Keratinocyte (primary cell): Measurements from ENCODE around the gene PRDX5. TPM values are rescaled to one million over a fixed set of nuclear protein-coding genes. Genes with fewer than 3 reads are reported as not detected.

Source experiments
- DNase-seq: peaks from one replicate; pipeline ENCODE4 v3.0.0-alpha.2; 2011; ENCODE audit warnings: low read depth, missing footprints, low spot score
- FAIRE-seq: peaks from 2 replicates; lab custom pipeline; 2011; peaks lifted over from hg19 to GRCh38; lab: Jason Lieb, UNC
- H2AFZ ChIP-seq: 2 replicates; pipeline ENCODE4 v1.6.0; 2012; ENCODE audit warnings: low read length, control low read depth, inconsistent platforms; ENCODE audit not compliant: control insufficient read depth
- H3K27ac ChIP-seq: 2 replicates; pipeline ENCODE4 v1.5.1; 2011; ENCODE audit warnings: low read length; ENCODE audit not compliant: control insufficient read depth, insufficient read depth
- H3K27me3 ChIP-seq: 3 replicates; pipeline ENCODE4 v1.6.0; 2011; ENCODE audit warnings: low read length; ENCODE audit not compliant: control insufficient read depth, insufficient read depth; ENCODE audit errors: extremely low read depth
- H3K36me3 ChIP-seq, 2 experiments: 2 replicates in 1 of 2; 3 replicates in 1 of 2; pipeline ENCODE4 v1.5.1; 2011; ENCODE audit warnings: low read length in 2 of 2, mild to moderate bottlenecking in 1 of 2; ENCODE audit not compliant: control insufficient read depth in 2 of 2, insufficient read depth in 2 of 2; ENCODE audit errors: extremely low read depth in 1 of 2
- H3K4me1 ChIP-seq: 3 replicates; pipeline ENCODE4 v1.5.1; 2011; ENCODE audit warnings: low read length; ENCODE audit not compliant: control insufficient read depth, insufficient read depth; ENCODE audit errors: extremely low read depth
- H3K4me2 ChIP-seq: 3 replicates; pipeline ENCODE4 v1.6.0; 2011; ENCODE audit warnings: low read depth, low read length; ENCODE audit not compliant: control insufficient read depth, insufficient read depth; ENCODE audit errors: extremely low read depth
- H3K4me3 ChIP-seq, 3 experiments: fragments of 200-600 bp in 1 of 3; sonication (generic) in 1 of 3; 2 replicates in 2 of 3; 3 replicates in 1 of 3; pipeline ENCODE4 v1.5.1; 2011 to 2016; ENCODE audit warnings: low read length in 3 of 3, mild to moderate bottlenecking in 3 of 3, control low read depth in 2 of 3, inconsistent platforms in 1 of 3, low read depth in 1 of 3, mixed read lengths in 1 of 3, mixed run types in 1 of 3, moderate library complexity in 1 of 3; ENCODE audit not compliant: control insufficient read depth in 2 of 3, insufficient read depth in 2 of 3; ENCODE audit errors: extremely low read depth in 1 of 3
- H3K79me2 ChIP-seq: 2 replicates; pipeline ENCODE4 v1.6.0; 2012; ENCODE audit warnings: low read length; ENCODE audit not compliant: control insufficient read depth, insufficient read depth
- H3K9ac ChIP-seq: 3 replicates; pipeline ENCODE4 v1.6.0; 2011; ENCODE audit warnings: low read length; ENCODE audit not compliant: control insufficient read depth, insufficient read depth; ENCODE audit errors: extremely low read depth
- H3K9me1 ChIP-seq: 3 replicates; pipeline ENCODE4 v1.6.0; 2011; ENCODE audit warnings: low read length; ENCODE audit not compliant: control insufficient read depth, insufficient read depth; ENCODE audit errors: extremely low read depth
- H3K9me3 ChIP-seq: 2 replicates; pipeline ENCODE4 v1.5.1; 2012; ENCODE audit warnings: low read depth, low read length; ENCODE audit not compliant: control insufficient read depth
- H4K20me1 ChIP-seq: 3 replicates; pipeline ENCODE4 v1.6.0; 2011; ENCODE audit warnings: low read length; ENCODE audit not compliant: control insufficient read depth, insufficient read depth; ENCODE audit errors: extremely low read depth
- EZH2 ChIP-seq: IDR thresholded peaks from one replicate; pipeline ENCODE4 v1.6.1; 2012; ENCODE audit warnings: inconsistent platforms, mild to moderate bottlenecking, low read length, moderate library complexity
- dilution Hi-C: fragments of 300-500 bp; cut with MboI; formaldehyde crosslinking; loops from one replicate; pipeline ENCODE4 v1.7.0; 2020; ENCODE audit warnings: low sequenced_read_pairs; ENCODE audit not compliant: extremely low pct_ligation_motif_present
- polyA plus RNA-seq, 5 experiments: library from polyadenylated mRNA; depleted of rRNA in 3 of 5; stranded (reverse) in 3 of 5; stranded (forward) in 1 of 5; unstranded in 1 of 5; fragments of >200 nt; gene quantifications; 1 replicate in 1 of 5; 2 replicates in 3 of 5; 3 replicates in 1 of 5; pipeline versions ENCODE4 v1.2.1 to v1.2.3, GENCODE V29; 2011 to 2012; ENCODE audit warnings: missing spikeins in 2 of 5, low read depth in 1 of 5, low replicate concordance in 1 of 5
- TF ChIP-seq, protein P1 (sequence below), 3 experiments: IDR thresholded peaks in 1 of 3; conservative IDR thresholded peaks in 1 of 3; optimal IDR thresholded peaks in 1 of 3; 2 replicates in 2 of 3; 3 replicates in 1 of 3; pipeline versions ENCODE3 to v1.5.1; 2011; ENCODE audit warnings: low read length in 3 of 3, mild to moderate bottlenecking in 3 of 3, moderate library complexity in 2 of 3, control low read depth in 1 of 3, inconsistent platforms in 1 of 3; ENCODE audit not compliant: insufficient read depth in 2 of 3; ENCODE audit errors: extremely low read depth in 1 of 3

The PRDX5 gene
- polyA plus RNA-seq, 1 donor (not counting 4 experiments of a cell fraction or from before 2014, with no cell fraction given) = 590 TPM

DNA sequence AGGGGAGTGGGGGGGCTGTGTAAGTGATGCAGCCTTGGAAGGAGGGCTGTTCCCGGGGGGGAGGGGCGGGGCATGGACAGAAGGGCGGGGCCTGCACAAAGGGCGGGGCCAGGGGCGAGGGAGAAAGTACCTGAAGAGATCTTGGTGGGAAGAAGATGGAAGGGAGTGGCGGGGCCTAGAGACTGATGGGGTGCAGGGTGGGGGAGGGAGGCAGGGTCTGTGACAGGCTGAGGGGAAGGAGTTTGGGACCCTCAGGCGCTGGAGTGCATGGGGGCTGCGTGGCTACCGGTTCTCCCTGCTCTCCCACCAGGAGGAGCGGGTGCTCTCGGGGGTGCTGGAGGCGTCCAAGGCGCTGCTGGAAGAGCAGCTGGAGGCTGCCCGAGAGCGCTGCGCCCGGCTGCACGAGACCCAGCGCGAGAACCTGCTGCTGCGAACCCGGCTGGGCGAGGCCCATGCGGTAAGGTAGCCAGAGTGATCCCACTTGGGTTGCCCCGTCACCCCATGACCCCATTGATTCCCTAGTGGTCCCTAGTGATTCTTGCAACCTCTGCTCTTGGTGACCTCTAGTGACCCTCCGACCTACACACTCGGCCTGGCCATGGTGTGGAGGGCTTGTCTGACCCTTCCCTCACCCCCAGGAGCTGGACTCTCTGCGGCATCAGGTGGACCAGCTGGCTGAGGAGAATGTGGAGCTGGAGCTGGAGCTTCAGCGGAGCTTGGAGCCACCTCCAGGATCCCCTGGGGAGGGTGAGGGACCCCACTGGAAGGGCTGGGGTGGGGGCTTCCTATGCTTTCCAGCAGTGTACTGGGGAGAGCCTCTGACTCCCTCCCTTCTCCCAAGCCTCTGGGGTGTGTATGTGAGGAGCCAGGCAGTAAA, 25.2 kb downstream of the PRDX5 start:
- H3K79me2 ChIP-seq = no peaks in the 10 kb centered on the region
- peak overlapping the region; percentile 39 for H3K4me2 ChIP-seq
- no peak overlapping the region for H3K27ac ChIP-seq
- H3K9me1 ChIP-seq = no peaks in the 10 kb centered on the region
- no peaks in the 10 kb centered on the region for H3K27me3 ChIP-seq
- peaks cover 23% of the 10 kb centered on the region for H3K4me1 ChIP-seq
- H2AFZ ChIP-seq = peak overlapping the region; percentile 26
- TF ChIP-seq, protein P1, sequence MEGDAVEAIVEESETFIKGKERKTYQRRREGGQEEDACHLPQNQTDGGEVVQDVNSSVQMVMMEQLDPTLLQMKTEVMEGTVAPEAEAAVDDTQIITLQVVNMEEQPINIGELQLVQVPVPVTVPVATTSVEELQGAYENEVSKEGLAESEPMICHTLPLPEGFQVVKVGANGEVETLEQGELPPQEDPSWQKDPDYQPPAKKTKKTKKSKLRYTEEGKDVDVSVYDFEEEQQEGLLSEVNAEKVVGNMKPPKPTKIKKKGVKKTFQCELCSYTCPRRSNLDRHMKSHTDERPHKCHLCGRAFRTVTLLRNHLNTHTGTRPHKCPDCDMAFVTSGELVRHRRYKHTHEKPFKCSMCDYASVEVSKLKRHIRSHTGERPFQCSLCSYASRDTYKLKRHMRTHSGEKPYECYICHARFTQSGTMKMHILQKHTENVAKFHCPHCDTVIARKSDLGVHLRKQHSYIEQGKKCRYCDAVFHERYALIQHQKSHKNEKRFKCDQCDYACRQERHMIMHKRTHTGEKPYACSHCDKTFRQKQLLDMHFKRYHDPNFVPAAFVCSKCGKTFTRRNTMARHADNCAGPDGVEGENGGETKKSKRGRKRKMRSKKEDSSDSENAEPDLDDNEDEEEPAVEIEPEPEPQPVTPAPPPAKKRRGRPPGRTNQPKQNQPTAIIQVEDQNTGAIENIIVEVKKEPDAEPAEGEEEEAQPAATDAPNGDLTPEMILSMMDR (optimal IDR thresholded peaks at IDR 0.05 in 1 of 3, IDR thresholded peaks at IDR 0.05 in 1 of 3, conservative IDR thresholded peaks at IDR 0.05 in 1 of 3; ENCODE audit: extremely low read depth in 1 of 3, insufficient read depth in 2 of 3, low read length in 3 of 3) = no peak
- TF ChIP-seq EZH2 = no peak
- peak overlapping the region in 1 of 3 experiments; percentile 34 for H3K4me3 ChIP-seq
- no peaks in the 10 kb centered on the region for H4K20me1 ChIP-seq
- no peak overlapping the region for H3K9ac ChIP-seq
- dilution Hi-C loops = no loop called here
- FAIRE-seq = no peak
- H3K9me3 ChIP-seq = no peaks in the 10 kb centered on the region
- H3K36me3 ChIP-seq = no peaks in the 10 kb centered on the region
- no peak for DNase-seq

DNA sequence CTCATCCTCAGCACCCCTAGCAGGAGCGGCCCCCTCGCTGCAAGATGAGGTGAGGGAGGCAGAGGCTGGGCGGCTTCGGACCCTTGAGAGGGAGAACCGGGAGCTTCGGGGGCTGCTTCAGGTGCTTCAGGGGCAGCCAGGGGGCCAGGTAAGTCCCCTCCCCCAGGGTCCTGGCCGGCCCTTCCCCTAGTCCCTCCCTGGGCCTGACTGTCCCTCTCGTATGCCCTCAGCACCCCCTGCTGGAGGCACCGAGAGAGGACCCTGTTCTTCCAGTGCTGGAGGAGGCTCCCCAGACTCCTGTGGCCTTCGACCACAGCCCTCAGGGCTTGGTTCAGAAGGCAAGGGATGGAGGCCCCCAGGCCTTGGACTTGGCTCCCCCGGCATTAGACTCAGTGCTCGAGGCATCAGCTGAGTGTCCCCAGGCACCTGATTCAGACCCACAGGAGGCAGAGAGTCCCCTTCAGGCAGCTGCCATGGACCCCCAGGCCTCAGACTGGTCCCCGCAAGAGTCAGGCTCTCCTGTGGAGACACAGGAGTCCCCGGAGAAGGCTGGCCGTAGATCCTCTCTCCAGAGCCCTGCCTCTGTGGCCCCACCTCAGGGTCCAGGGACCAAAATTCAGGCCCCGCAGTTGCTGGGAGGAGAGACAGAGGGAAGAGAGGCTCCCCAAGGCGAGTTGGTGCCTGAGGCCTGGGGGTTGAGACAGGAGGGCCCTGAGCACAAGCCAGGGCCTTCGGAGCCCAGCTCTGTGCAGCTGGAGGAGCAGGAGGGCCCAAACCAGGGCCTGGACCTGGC, 26.0 kb downstream of the PRDX5 start:
- no peaks in the 10 kb centered on the region for H3K27me3 ChIP-seq
- no peak overlapping the region for H3K27ac ChIP-seq
- H3K9me1 ChIP-seq = no peaks in the 10 kb centered on the region
- H3K4me1 ChIP-seq = peaks cover 30% of the 10 kb centered on the region
- no peaks in the 10 kb centered on the region for H3K9me3 ChIP-seq
- no peaks in the 10 kb centered on the region for H3K36me3 ChIP-seq
- TF ChIP-seq, protein P1 (optimal IDR thresholded peaks at IDR 0.05 in 1 of 3, IDR thresholded peaks at IDR 0.05 in 1 of 3, conservative IDR thresholded peaks at IDR 0.05 in 1 of 3; ENCODE audit: extremely low read depth in 1 of 3, insufficient read depth in 2 of 3, low read length in 3 of 3) = peak; percentile 35 to 74 (median 63)
- TF ChIP-seq EZH2 = no peak
- DNase-seq (no peak), FAIRE-seq (no peak)
- no peak overlapping the region for H3K4me2 ChIP-seq
- H3K9ac ChIP-seq = no peak overlapping the region
- H2AFZ ChIP-seq = no peak overlapping the region
- dilution Hi-C loops = no loop called here
- H3K4me3 ChIP-seq = no peak overlapping the region
- no peaks in the 10 kb centered on the region for H3K79me2 ChIP-seq
- no peaks in the 10 kb centered on the region for H4K20me1 ChIP-seq
